SJCRH30 (cell line): ENCODE data around the gene MGAT5B. TPM values are rescaled to one million over a fixed set of nuclear protein-coding genes. Genes with fewer than 3 reads are reported as not detected.

ENCODE experiments used
- DNase-seq, 2 experiments: peaks; one replicate each; pipeline ENCODE4 v3.0.0-alpha.2; 2015 to 2020
- H3K27ac ChIP-seq: fragments of 250-450 bp; sonication (Bioruptor Pico); 2 replicates; pipeline ENCODE4 v1.5.1; 2020; ENCODE audit warnings: mild to moderate bottlenecking, moderate library complexity
- H3K27me3 ChIP-seq: fragments of 250-450 bp; sonication (Bioruptor Pico); 2 replicates; pipeline ENCODE4 v1.5.1; 2020; ENCODE audit warnings: mild to moderate bottlenecking, moderate library complexity
- H3K36me3 ChIP-seq: fragments of 250-450 bp; sonication (Bioruptor Pico); 2 replicates; pipeline ENCODE4 v1.5.1; 2020; ENCODE audit warnings: mild to moderate bottlenecking, moderate library complexity
- H3K4me1 ChIP-seq: fragments of 250-450 bp; sonication (Bioruptor Pico); 2 replicates; pipeline ENCODE4 v1.5.1; 2020; ENCODE audit warnings: mild to moderate bottlenecking, moderate library complexity
- H3K4me3 ChIP-seq: fragments of 250-450 bp; sonication (Bioruptor Pico); 2 replicates; pipeline ENCODE4 v1.5.1; 2020; ENCODE audit warnings: mild to moderate bottlenecking, moderate library complexity
- H3K9me3 ChIP-seq: fragments of 250-450 bp; sonication (Bioruptor Pico); replicated peaks from 2 replicates; pipeline ENCODE4 v1.5.1; 2020; ENCODE audit warnings: mild to moderate bottlenecking, moderate library complexity
- total RNA-seq: library from RNA; depleted of rRNA; stranded (reverse); fragments of >200 nt; shearing (Covaris generic); gene quantifications from 2 replicates; pipeline ENCODE4 v1.2.3, GENCODE V29; 2014

The MGAT5B gene
- total RNA-seq, 1 experiment from 2014 or later = 1.2 TPM

GRCh38 chr17:76915840-76916510, 47.8 kb downstream of the MGAT5B start:
- no peaks in the 10 kb centered on the region for H3K9me3 ChIP-seq
- no peaks in the 10 kb centered on the region for H3K36me3 ChIP-seq
- H3K4me1 ChIP-seq = peaks cover 4% of the 10 kb centered on the region; the same call in 1 of the 2 replicates
- no peak for DNase-seq
- H3K27ac ChIP-seq = no peak overlapping the region
- peaks cover 45% of the 10 kb centered on the region for H3K27me3 ChIP-seq
- H3K4me3 ChIP-seq = no peak overlapping the region

GRCh38 chr17:76917829-76918228, 49.6 kb downstream of the MGAT5B start:
- peaks cover 4% of the 10 kb centered on the region; the same call in 1 of the 2 replicates for H3K4me1 ChIP-seq
- H3K27ac ChIP-seq = no peak overlapping the region
- H3K36me3 ChIP-seq = no peaks in the 10 kb centered on the region
- DNase-seq = no peak
- peaks cover 58% of the 10 kb centered on the region for H3K27me3 ChIP-seq
- H3K4me3 ChIP-seq = no peak overlapping the region
- no peaks in the 10 kb centered on the region for H3K9me3 ChIP-seq

DNA sequence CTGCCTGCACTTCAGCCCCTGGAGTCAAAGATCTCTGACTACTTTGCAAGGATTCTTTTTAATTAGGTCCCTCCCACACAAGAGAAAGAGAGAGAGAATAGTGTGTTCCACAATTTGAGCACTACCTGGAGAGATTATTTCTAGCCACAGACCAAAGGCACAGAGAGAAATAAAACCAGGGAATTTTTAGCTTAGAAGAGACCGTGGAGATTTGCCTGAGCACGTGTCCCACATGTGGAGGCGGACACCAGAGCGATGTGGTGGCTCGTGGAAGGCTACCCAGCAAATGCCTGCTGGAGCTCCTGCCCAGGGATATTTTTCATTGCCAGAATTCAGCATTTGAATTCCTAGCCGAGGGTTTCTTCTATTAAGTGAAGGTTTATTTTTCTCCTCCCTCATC, 50.6 kb downstream of the MGAT5B start:
- Histone ChIP-seq H3K27ac (no peak overlapping the region), H3K4me3 (no peak overlapping the region), H3K4me1 (peaks cover 4% of the 10 kb centered on the region; the same call in 1 of the 2 replicates), H3K36me3 (no peaks in the 10 kb centered on the region), H3K27me3 (peaks cover 68% of the 10 kb centered on the region), H3K9me3 (no peaks in the 10 kb centered on the region)
- DNase-seq = no peak

- no peak overlapping the region for H3K27ac ChIP-seq
- H3K4me1 ChIP-seq = peaks cover 4% of the 10 kb centered on the region; the same call in 1 of the 2 replicates
- peak in 1 of 2 experiments; percentile 22 for DNase-seq
- H3K27me3 ChIP-seq = peaks cover 68% of the 10 kb centered on the region
- no peaks in the 10 kb centered on the region for H3K9me3 ChIP-seq
- no peaks in the 10 kb centered on the region for H3K36me3 ChIP-seq
- H3K4me3 ChIP-seq = no peak overlapping the region
These were observed 52.3 kb downstream of the MGAT5B start for GRCh38 chr17:76920364-76921139.

- Histone ChIP-seq H3K4me3 (no peak overlapping the region), H3K36me3 (no peaks in the 10 kb centered on the region), H3K4me1 (peaks cover 4% of the 10 kb centered on the region; the same call in 1 of the 2 replicates), H3K9me3 (no peaks in the 10 kb centered on the region), H3K27me3 (peaks cover 61% of the 10 kb centered on the region), H3K27ac (no peak overlapping the region)
- DNase-seq = no peak
These were observed 53.3 kb downstream of the MGAT5B start for GRCh38 chr17:76921340-76922036.

DNA sequence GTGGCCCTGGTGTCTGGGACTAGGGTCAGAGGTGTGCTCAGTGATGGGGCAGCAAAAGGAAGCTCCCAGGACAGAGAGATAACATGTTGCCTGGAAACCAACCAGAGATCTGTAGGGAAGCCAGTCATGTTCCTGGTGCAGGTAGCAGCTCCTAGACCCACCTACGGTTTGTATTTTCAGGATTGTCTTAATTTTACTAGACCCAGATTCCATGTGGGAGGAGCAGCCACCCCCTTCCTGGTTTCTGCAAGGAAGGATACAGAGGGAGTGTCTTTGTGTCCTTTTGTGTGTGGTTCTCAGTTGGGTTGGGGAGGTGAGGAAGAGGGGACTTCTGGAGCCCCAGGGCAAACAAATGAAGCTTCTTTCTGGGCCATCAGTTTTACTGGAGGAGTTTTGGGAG, 53.9 kb downstream of the MGAT5B start:
- Histone ChIP-seq H3K27me3 (peaks cover 55% of the 10 kb centered on the region), H3K9me3 (no peaks in the 10 kb centered on the region), H3K4me1 (peaks cover 4% of the 10 kb centered on the region; the same call in 1 of the 2 replicates), H3K4me3 (no peak overlapping the region), H3K36me3 (no peaks in the 10 kb centered on the region), H3K27ac (no peak overlapping the region)
- no peak for DNase-seq

DNA sequence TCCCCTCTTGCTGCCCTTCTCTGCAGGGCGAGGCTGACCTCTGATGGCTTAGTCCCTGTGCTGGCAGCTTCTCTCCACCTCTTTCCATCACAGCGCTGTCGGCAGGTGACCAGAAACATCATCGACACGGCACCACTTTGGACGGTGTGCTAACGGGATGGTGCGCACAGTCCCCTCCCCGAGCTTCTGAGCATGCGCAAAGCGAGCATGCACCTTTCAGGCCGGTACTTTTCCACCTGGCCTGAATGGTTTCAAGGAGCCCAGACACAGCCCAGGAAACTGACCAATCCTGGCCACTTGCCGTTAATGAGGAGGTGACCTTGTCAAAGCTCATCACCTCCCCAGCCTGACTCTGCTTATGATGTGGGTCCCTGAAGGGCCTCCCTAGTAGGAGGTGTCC, 54.8 kb downstream of the MGAT5B start:
- Histone ChIP-seq H3K4me3 (no peak overlapping the region), H3K36me3 (no peaks in the 10 kb centered on the region), H3K4me1 (peaks cover 4% of the 10 kb centered on the region; the same call in 1 of the 2 replicates), H3K9me3 (no peaks in the 10 kb centered on the region), H3K27ac (no peak overlapping the region), H3K27me3 (peaks cover 46% of the 10 kb centered on the region)
- no peak for DNase-seq

DNA sequence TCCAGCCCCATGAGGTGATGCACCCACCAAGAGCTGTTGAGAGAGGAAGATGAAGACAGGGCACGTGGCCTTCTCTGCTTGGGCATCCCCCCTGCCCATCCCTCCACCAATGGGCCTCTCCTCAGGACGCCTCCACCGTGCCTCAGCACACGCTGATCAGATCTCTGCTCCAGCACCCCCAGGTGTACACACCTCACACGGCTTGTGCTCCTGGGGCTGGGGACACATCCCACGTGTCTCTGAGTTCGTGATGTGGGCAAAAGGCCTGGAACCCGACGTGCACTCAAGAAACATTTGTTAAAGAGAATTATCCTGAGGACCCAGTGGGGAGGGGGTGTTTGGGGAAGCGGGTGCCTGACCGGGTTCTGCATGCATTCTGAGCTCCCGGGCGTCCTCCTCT, 55.3 kb downstream of the MGAT5B start:
- Histone ChIP-seq H3K27me3 (peaks cover 46% of the 10 kb centered on the region), H3K4me1 (peaks cover 4% of the 10 kb centered on the region; the same call in 1 of the 2 replicates), H3K4me3 (no peak overlapping the region)

GRCh38 chr17:76924345-76925342, 56.4 kb downstream of the MGAT5B start:
- Histone ChIP-seq H3K9me3 (no peaks in the 10 kb centered on the region), H3K4me3 (no peak overlapping the region), H3K27ac (no peak overlapping the region), H3K36me3 (no peaks in the 10 kb centered on the region), H3K27me3 (peaks cover 36% of the 10 kb centered on the region), H3K4me1 (peaks cover 4% of the 10 kb centered on the region; the same call in 1 of the 2 replicates)
- no peak for DNase-seq

More for the DNA sequence above, 55.3 kb downstream of the MGAT5B start:
- H3K36me3 ChIP-seq = no peaks in the 10 kb centered on the region
- DNase-seq = no peak
- no peaks in the 10 kb centered on the region for H3K9me3 ChIP-seq
- no peak overlapping the region for H3K27ac ChIP-seq

- Histone ChIP-seq H3K36me3 (no peaks in the 10 kb centered on the region), H3K27ac (no peak overlapping the region), H3K9me3 (no peaks in the 10 kb centered on the region), H3K4me3 (no peak overlapping the region), H3K27me3 (peaks cover 33% of the 10 kb centered on the region), H3K4me1 (peaks cover 1% of the 10 kb centered on the region; the same call in 1 of the 2 replicates)
- no peak for DNase-seq
These were observed 57.3 kb downstream of the MGAT5B start for GRCh38 chr17:76925441-76925891.

- H3K36me3 ChIP-seq = no peaks in the 10 kb centered on the region
- no peaks in the 10 kb centered on the region for H3K9me3 ChIP-seq
- no peak overlapping the region for H3K4me3 ChIP-seq
- peaks cover 26% of the 10 kb centered on the region for H3K27me3 ChIP-seq
- DNase-seq = no peak
- H3K27ac ChIP-seq = no peak overlapping the region
- H3K4me1 ChIP-seq = no peaks in the 10 kb centered on the region
These were observed 58.1 kb downstream of the MGAT5B start for GRCh38 chr17:76926237-76926866.

DNA sequence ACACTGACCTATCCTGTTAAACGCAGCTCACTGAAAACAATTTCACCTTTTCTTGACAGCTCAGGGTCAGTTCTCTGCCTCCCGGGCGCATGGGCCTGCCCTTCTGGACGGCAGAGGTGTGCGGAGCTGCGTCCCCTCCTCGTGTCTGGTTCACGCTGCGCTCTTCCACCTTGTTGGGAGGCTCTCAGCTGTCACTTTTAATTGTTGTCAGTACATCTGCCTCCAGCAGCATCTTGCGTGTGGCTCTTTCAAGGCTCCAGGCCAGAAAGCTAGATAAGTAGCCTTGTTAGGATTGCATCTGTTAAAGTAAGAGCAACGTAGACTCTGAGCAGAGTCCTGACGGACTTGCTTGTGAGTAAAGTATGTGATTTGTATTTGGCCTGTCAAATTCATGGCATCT, 59.4 kb downstream of the MGAT5B start:
- no peaks in the 10 kb centered on the region for H3K36me3 ChIP-seq
- no peak overlapping the region for H3K4me3 ChIP-seq
- H3K9me3 ChIP-seq = no peaks in the 10 kb centered on the region
- H3K4me1 ChIP-seq = no peaks in the 10 kb centered on the region
- peaks cover 18% of the 10 kb centered on the region; the same call in 1 of the 2 replicates for H3K27me3 ChIP-seq
- no peak overlapping the region for H3K27ac ChIP-seq
- DNase-seq = no peak

GRCh38 chr17:76927982-76928381, 59.8 kb downstream of the MGAT5B start:
- no peaks in the 10 kb centered on the region for H3K36me3 ChIP-seq
- no peaks in the 10 kb centered on the region for H3K4me1 ChIP-seq
- no peak overlapping the region for H3K27ac ChIP-seq
- DNase-seq = no peak
- H3K9me3 ChIP-seq = no peaks in the 10 kb centered on the region
- H3K4me3 ChIP-seq = no peak overlapping the region
- peaks cover 15% of the 10 kb centered on the region; the same call in 1 of the 2 replicates for H3K27me3 ChIP-seq
